ENCODE data around the gene DSCAM.
"Not testable (repeated sequence)": the region's sequence is repeated elsewhere in the genome, so short reads cannot be mapped to it uniquely, and the experiment has no call there.

The DSCAM gene

GRCh38 chr21:40516335-40516734, 330.6 kb downstream of the DSCAM start:
- DNase-seq, result no peak

DNA sequence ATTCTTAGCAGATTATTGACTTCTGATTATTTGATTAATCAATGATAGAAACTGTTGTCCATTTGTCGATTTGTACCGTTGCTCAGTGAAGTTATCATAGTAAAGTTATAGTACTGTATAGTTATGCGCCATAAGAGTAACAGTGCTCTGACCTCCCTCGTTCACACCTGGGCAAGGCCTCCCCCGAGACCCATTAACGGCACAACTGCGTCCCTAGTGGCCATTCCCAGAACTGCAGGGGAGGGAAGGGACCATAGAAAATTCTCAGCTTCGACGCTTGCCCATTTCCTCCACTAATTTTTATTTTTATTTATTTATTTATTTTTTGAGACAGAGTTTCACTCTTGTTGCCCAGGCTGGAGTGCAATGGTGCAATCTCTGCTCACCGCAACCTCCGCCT, 334.4 kb downstream of the DSCAM start:
- no peak for DNase-seq

- peak; percentile 91 for DNase-seq
Measured at GRCh38 chr21:40507978-40508377, 339.0 kb downstream of the DSCAM start.

- peak; percentile 91 for DNase-seq
Measured at GRCh38 chr21:40505681-40506080, 341.3 kb downstream of the DSCAM start.

DNA sequence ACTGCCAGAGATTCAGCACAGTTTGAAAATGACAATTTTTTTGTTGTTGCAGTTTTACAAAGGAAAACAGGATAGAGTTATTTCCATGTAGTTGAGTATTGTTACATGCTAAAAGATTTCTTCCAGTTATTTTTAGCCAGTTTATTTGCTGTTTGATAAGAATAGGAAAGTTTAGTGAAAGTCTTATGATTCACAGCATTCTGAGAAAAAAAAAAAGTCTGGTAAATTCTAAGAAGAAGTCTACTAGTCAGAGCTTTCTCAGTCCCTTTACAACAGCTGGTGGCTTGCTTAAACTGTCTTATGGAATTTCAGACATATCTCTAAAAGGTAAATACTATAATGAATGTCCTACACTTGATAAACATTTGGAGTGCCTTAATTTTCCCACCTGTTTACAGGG, 341.7 kb downstream of the DSCAM start:
- DNase-seq, result no peak

DNA sequence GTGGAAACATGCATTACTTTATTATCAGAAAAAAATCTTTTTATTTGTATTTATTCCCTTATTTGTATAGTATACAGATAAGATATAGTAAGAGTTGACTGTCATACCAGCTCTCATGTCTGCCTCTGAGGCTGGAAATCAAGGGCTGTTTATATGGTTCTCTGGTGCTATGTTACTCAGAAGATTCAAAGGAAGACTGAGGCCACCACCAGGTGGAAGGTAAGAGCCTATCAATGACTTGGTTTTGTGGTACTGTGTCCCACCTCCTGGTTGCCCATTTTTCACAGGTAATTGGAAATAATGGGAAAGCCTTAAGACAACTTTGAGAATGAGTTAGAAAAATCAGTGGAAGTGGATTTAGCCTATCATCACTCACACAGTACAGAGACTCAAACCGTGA, 342.1 kb downstream of the DSCAM start:
- no peak for DNase-seq

- DNase-seq, result no peak
Measured at GRCh38 chr21:40496116-40496515, 350.8 kb downstream of the DSCAM start.

DNA sequence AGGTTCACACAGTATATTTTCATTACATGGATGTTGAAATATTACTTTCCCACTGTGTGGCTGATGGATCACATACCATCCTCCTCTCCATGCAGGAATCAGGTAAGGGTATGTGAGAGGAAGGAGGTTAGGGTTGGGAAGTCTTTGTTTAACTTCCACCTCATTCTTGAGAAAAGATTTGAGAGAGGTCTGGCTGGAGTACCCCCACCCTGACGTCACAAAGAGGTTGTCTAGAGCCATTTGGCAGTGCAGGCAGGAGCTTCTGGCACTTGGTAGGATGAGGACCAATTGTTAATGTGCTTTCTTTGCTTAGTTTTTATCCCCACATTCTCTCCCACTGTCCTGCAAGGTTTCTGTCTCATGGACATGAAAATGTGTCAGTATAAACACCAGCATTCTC, 356.6 kb downstream of the DSCAM start:
- no peak for DNase-seq

- DNase-seq, result no peak
Measured at GRCh38 chr21:40489001-40489400, 358.0 kb downstream of the DSCAM start.

DNA sequence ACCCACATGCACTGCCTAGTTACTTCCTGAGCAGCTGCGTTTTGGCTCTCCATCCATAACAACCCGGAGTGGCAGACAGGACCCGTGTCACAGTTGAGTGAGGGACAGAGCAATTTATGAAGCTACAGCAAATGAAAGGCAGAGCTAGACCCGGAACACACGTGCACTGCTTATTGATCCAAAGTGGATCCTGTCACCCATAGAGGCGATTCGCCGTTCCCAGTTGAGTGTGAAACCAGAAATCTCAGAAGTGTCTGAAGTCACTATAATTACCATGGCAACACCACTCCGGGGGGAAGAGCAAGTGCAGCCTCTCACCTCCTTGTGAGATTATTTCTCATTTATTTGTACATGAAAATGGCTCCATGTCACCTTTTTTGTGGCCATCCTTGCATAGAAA, 365.2 kb downstream of the DSCAM start:
- no peak for DNase-seq

GRCh38 chr21:40474513-40474912, 372.4 kb downstream of the DSCAM start:
- DNase-seq, result no peak

GRCh38 chr21:40472013-40472412, 374.9 kb downstream of the DSCAM start:
- DNase-seq, result peak; percentile 46

DNA sequence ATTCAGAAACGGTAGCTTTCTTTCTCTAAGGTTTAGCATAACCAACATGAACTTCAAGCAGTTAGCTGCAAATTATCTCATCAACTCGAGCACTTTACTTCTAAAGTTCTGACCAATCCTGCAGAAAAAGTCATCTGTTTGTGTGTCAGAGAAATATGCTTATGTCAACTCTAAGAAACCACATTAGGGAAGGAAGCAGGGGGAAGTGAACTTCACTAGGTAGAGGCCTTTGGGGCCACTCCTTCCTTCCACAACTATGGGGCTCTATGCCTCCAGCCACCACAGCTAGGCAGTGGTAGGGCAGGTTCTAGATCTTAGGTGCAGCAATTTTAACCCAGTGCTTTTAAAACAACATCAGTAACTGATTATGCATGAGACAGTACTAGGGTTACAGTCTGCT, 375.9 kb downstream of the DSCAM start:
- peak; percentile 45 for DNase-seq

DNA sequence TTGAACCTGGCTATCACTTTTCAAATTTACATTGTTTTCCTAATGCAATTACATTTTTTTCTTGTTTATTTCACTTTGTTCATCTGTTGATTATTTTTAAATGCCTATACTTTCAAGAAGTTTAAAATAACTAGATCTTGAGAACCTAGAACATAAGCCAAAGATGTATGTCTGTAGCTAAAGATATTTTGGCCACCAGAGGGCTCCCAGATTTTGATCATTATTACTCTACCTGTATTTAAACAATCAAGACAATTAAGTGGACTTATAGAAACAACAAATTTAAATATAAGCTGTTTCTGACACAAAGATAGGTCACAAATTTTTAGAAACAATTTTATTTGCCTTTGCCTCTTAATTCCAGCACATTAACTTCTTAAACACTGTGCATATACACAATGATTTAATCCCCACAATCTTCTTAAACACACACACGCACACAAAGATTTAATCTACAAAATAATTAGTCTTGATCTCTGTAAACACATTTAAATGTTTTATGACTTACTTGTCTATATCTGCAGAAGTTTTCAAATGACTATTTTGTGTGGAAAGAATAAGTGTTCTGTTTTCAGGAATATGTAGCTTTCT, 380.0 kb downstream of the DSCAM start:
- peak; percentile 41 for DNase-seq

DNA sequence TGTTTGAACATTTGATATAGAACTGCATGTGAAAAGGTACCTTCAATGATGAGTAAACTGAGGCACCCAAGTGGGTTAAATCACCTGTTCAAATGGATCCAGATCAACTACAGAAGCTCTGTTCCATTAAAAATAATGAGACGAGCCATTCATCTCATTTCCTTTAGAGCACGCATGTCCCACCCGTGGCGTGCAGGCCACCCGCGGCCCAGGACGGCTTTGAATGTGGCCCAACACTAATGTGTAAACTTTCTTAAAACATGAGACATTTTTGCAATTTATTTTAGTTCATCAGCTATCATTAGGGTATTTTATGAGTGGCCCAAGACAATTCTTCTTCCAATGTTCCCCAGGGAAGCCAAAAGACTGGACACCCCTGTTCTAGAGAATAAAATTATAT, 381.6 kb downstream of the DSCAM start:
- DNase-seq, result no peak

DNA sequence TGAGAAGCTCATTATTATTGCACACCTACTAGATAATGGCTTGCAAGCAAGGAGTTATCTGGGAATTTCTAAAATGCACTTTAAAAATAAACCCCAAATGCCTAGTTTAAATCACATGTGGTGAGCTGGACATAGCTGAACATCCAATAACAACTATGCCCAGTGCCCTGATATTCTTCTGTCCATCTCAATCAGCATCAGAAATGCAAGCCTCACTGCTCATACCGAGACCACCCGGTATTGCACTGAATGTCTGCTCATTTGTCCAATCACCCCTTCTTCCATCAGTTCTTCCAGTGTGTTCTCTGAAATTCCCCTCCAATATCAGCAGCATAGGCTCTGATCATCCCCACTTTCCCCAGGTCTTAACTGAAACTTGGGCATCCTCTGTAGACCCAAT, 383.8 kb downstream of the DSCAM start:
- DNase-seq, result no peak

DNA sequence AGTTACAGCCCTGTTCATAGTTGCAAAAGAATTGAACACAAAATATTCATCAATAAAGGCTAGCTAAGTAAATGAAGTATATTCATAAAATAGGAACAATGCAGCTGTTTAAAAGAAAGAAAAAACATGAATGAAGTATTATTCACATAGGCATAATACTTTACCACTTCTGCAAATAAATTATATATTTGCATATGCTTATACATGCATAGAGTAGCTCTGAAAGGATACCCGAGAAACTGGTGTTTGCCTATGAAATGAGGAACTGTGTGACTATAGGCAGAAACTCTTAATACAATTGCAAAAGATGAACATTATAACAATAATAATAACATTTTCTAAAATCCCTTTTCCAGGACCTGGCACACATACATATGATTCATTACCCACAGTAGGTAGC, 385.9 kb downstream of the DSCAM start:
- DNase-seq, result no peak

DNA sequence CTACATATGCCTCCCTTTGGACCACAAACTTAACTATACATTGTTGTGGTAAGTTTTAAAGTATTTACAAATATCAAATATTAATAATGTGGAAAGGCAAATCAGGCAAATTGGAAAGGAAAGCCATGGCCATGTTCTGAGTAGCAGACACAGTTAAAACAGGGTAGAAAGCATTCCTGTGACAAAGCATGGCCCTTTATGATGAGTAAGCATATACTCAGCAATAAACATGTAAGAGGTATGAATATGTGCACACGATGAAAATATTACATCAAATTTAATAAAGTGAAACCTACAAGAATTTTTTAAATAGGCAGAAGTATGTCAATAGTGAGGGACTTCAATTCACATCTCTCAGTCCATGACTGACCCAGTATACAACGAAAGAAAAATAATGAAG, 389.2 kb downstream of the DSCAM start:
- DNase-seq, result no peak

DNA sequence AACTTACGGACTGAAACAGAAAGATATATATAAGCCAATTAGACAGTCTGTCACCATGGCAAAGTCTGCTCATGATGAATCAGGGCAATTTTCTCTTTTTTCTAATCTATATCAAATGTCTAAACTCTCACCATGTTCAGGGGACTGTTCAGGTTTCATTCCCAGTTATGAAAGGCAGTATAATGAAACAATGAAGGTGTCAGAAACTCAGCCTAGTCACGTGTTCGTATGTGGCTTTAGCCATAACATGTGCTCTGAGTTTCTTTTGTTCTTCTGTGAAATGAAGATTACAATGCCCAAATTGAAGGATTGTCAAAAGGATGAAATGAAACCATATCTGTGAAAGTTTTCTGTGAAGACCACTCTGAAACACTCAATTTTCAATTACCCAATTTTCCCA, 392.9 kb downstream of the DSCAM start:
- no peak for DNase-seq

DNA sequence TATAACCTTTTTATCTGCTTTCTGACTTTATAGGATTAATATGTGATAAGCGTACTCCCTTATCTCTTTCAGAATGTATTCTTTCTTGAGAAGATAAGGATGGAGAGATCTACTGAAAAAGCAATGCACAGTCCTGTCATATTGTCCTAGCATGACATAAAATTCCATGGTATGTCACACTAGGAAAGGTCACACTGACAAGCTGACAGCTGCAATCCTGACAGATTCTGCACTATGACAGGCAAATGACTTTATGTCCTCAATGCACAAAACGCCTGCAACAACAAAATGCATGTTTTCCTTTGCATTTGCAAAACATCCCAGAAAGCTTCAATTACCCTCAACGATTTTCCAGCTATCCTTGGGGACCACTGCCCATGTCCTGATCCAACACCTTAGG, 393.8 kb downstream of the DSCAM start:
- no peak for DNase-seq

GRCh38 chr21:40452548-40452947, 394.4 kb downstream of the DSCAM start:
- DNase-seq, result no peak

- DNase-seq, result no peak
Measured at GRCh38 chr21:40447016-40447415, 399.9 kb downstream of the DSCAM start.

DNA sequence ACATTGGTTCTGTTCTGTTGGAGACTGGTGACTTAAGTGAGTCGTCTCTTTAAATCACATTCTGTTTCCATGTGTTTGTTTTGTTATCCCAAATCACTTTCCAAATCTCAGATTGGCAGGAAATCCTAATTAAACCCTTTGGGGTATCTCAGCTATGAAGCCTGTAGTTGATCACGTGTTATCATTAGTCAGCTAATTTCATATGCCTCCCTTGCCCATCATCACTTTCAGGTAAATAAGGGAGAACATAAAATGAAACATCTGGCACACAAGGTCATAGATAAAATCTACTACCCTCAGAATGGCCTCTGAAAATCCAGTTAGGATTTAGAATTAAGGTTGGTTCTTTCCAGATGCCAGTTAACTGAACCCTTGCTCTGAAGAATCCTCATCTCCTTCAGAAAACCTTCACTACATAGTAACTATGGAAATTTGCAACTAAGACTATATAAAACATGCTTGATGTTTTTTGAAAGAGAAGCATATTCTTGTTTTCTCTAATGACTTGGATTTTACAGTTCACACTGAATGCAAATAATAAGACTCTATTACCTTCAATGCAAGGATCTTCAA, 401.5 kb downstream of the DSCAM start:
- DNase-seq, result peak; percentile 0

GRCh38 chr21:40439581-40439980, 407.4 kb downstream of the DSCAM start:
- DNase-seq, result not testable (repeated sequence)

GRCh38 chr21:40438616-40439015, 408.3 kb downstream of the DSCAM start:
- no peak for DNase-seq
